K562 (cell line): ENCODE measurements around the gene DCAF5. TPM values are rescaled to one million over a fixed set of nuclear protein-coding genes. Genes with fewer than 3 reads are reported as not detected.

ENCODE experiments used
- TOE1 ChIP-seq, 2 experiments: fragments of 450-650 bp in 1 of 2; sonication (generic) in 1 of 2; formaldehyde crosslinking in 1 of 2; IDR thresholded peaks; 2 replicates each; pipeline versions ENCODE4 v1.7.1 to v1.8.0; 2016 to 2022; ENCODE audit warnings: borderline replicate concordance in 2 of 2, mild to moderate bottlenecking in 2 of 2, antibody characterized with exemption in 1 of 2, inconsistent platforms in 1 of 2, low read depth in 1 of 2, missing genetic modification reagents in 1 of 2, moderate library complexity in 1 of 2
- ZBTB17 ChIP-seq: fragments of 450-650 bp; formaldehyde crosslinking; IDR thresholded peaks from 2 replicates; pipeline ENCODE4 v1.4.0; 2020; ENCODE audit warnings: mild to moderate bottlenecking
- ZNF644 ChIP-seq: fragments of 200-800 bp; sonication (Bioruptor generic); IDR thresholded peaks from 2 replicates; pipeline ENCODE4 v1.6.1; 2016; ENCODE audit warnings: low read depth, missing genetic modification characterization, missing compliant biosample characterization
- ZNF707 ChIP-seq: fragments of 250-450 bp; sonication (Bioruptor Pico); conservative IDR thresholded peaks from 2 replicates; pipeline ENCODE4 v1.8.0; 2022; ENCODE audit warnings: inconsistent platforms, mild to moderate bottlenecking, moderate library complexity
- polyA plus RNA-seq, 8 experiments: library from polyadenylated mRNA; depleted of rRNA in 4 of 8; stranded (reverse) in 5 of 8; unstranded in 3 of 8; fragments of >200 nt; fragmentation: Nextera tagmentation in 2 of 8; fragmentation: Illumina TruSeq in 1 of 8; extraction: Ambion mirVana in 2 of 8; extraction: Trizol in 1 of 8; gene quantifications; 2 replicates each; pipeline versions ENCODE4 v1.2.1 to v1.2.3, GENCODE V29; 2011 to 2014; ENCODE audit warnings: inconsistent platforms in 1 of 8, missing spikeins in 1 of 8
- total RNA-seq, 7 experiments: library from RNA; depleted of rRNA in 6 of 7; stranded (reverse); fragments of >200 nt in 6 of 7; fragmentation: Illumina TruSeq in 2 of 7; extraction: Trizol in 2 of 7; gene quantifications; 2 replicates each; pipeline versions ENCODE4 v1.2.1 to v1.2.3, GENCODE V29; 2011 to 2021; ENCODE audit warnings: low replicate concordance in 1 of 7
- TF ChIP-seq, protein P1 (sequence below), 2 experiments: fragments of 450-650 bp; formaldehyde crosslinking in 1 of 2; IDR thresholded peaks; 2 replicates each; pipeline versions ENCODE4 v1.4.0 to v1.6.1; 2014 to 2020; ENCODE audit warnings: mild to moderate bottlenecking in 2 of 2, borderline replicate concordance in 1 of 2, low read depth in 1 of 2
- TF ChIP-seq, protein P2 (sequence below): sonication (generic); formaldehyde crosslinking; IDR thresholded peaks from 2 replicates; pipeline ENCODE4 v1.8.0; 2022; ENCODE audit warnings: mild to moderate bottlenecking, low read depth, missing genetic modification reagents
- TF ChIP-seq, protein P3 (sequence below), 2 experiments: IDR thresholded peaks; 2 replicates each; pipeline ENCODE4 v1.6.1; 2011; ENCODE audit warnings: borderline replicate concordance in 1 of 2, control low read depth in 1 of 2, low read depth in 1 of 2, low read length in 1 of 2, mild to moderate bottlenecking in 1 of 2, mixed read lengths in 1 of 2, moderate library complexity in 1 of 2; ENCODE audit not compliant: insufficient read depth in 1 of 2, insufficient read length in 1 of 2, poor library complexity in 1 of 2, severe bottlenecking in 1 of 2; ENCODE audit errors: extremely low read depth in 1 of 2
- TF ChIP-seq, protein P4 (sequence below): sonication (generic); formaldehyde crosslinking; IDR thresholded peaks from 2 replicates; pipeline ENCODE4 v1.8.0; 2023; ENCODE audit warnings: mild to moderate bottlenecking, missing genetic modification reagents

DCAF5 gene
- total and polyA plus RNA-seq, 9 of the 15 experiments (the other 6 are each of a cell fraction or from before 2014, with no cell fraction given) = 5.6 to 24.1 (median 12.7) TPM

DNA sequence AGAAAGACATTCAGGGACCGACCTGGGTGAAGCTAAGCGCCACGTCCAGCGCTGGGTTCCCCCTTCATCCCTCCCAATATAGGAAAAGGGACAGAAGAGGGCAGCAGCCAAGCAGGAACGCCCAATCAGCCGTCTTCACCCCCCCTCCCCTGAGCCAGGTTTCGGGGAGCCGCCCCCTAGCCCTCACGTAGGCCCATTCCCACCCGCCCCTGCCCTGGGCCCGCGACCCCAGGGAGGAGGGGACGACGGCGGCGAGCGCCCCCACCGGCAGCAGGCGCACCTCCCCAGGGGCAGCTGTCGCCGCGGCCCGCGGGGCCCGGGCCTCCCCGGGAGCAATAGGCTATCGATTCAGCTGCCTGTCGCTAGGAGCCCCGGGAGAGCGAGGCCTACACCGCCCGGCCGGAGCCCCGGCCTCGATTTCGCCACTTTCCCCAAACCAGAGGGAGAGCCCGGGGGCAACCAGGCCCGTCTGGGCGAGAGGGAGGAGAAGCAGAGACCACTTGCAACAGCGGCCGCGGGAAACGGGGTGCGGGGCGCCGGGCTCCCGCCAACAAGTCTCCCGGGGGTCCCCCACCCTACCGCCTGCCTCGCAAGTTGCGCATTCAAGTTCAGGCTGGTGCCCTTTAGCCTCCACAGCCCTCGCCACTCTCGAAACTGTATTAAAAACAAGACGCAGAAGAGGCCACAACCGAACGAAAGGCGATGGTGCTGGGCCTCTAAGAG lies 1.3 kb downstream of the DCAF5 start (continued):
- TF ChIP-seq, protein P1, sequence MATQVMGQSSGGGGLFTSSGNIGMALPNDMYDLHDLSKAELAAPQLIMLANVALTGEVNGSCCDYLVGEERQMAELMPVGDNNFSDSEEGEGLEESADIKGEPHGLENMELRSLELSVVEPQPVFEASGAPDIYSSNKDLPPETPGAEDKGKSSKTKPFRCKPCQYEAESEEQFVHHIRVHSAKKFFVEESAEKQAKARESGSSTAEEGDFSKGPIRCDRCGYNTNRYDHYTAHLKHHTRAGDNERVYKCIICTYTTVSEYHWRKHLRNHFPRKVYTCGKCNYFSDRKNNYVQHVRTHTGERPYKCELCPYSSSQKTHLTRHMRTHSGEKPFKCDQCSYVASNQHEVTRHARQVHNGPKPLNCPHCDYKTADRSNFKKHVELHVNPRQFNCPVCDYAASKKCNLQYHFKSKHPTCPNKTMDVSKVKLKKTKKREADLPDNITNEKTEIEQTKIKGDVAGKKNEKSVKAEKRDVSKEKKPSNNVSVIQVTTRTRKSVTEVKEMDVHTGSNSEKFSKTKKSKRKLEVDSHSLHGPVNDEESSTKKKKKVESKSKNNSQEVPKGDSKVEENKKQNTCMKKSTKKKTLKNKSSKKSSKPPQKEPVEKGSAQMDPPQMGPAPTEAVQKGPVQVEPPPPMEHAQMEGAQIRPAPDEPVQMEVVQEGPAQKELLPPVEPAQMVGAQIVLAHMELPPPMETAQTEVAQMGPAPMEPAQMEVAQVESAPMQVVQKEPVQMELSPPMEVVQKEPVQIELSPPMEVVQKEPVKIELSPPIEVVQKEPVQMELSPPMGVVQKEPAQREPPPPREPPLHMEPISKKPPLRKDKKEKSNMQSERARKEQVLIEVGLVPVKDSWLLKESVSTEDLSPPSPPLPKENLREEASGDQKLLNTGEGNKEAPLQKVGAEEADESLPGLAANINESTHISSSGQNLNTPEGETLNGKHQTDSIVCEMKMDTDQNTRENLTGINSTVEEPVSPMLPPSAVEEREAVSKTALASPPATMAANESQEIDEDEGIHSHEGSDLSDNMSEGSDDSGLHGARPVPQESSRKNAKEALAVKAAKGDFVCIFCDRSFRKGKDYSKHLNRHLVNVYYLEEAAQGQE (IDR thresholded peaks at IDR 0.05; ENCODE audit: borderline replicate concordance) = peak; percentile 80
- TF ChIP-seq, protein P1 (CRISPR knock-in tag; IDR thresholded peaks at IDR 0.05; ENCODE audit: low read depth) = no peak
- TF ChIP-seq, protein P2, sequence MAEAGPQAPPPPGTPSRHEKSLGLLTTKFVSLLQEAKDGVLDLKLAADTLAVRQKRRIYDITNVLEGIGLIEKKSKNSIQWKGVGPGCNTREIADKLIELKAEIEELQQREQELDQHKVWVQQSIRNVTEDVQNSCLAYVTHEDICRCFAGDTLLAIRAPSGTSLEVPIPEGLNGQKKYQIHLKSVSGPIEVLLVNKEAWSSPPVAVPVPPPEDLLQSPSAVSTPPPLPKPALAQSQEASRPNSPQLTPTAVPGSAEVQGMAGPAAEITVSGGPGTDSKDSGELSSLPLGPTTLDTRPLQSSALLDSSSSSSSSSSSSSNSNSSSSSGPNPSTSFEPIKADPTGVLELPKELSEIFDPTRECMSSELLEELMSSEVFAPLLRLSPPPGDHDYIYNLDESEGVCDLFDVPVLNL (CRISPR knock-in tag) = no peak
- TF ChIP-seq ZNF644 (tag) (no peak), TOE1 (IDR thresholded peaks at IDR 0.05; ENCODE audit: borderline replicate concordance) (peak; percentile 36; the same call in 1 of the 2 replicates), TOE1 (CRISPR knock-in tag; IDR thresholded peaks at IDR 0.05; ENCODE audit: borderline replicate concordance, low read depth) (no peak), ZNF707 (CRISPR knock-in tag) (no peak), ZBTB17 (peak; percentile 99)
- TF ChIP-seq, protein P3, sequence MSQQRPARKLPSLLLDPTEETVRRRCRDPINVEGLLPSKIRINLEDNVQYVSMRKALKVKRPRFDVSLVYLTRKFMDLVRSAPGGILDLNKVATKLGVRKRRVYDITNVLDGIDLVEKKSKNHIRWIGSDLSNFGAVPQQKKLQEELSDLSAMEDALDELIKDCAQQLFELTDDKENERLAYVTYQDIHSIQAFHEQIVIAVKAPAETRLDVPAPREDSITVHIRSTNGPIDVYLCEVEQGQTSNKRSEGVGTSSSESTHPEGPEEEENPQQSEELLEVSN (IDR thresholded peaks at IDR 0.05; ENCODE audit: borderline replicate concordance in 1 of 2, extremely low read depth in 1 of 2, insufficient read depth in 1 of 2, insufficient read length in 1 of 2, low read depth in 1 of 2, low read length in 1 of 2, poor library complexity in 1 of 2, severe bottlenecking in 1 of 2) = no peak
- TF ChIP-seq, protein P4, sequence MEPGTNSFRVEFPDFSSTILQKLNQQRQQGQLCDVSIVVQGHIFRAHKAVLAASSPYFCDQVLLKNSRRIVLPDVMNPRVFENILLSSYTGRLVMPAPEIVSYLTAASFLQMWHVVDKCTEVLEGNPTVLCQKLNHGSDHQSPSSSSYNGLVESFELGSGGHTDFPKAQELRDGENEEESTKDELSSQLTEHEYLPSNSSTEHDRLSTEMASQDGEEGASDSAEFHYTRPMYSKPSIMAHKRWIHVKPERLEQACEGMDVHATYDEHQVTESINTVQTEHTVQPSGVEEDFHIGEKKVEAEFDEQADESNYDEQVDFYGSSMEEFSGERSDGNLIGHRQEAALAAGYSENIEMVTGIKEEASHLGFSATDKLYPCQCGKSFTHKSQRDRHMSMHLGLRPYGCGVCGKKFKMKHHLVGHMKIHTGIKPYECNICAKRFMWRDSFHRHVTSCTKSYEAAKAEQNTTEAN (CRISPR knock-in tag) = no peak
